Mesenchymal stem cell (in vitro differentiated cells and primary cell): Measurements from ENCODE around the gene GRID2.

ENCODE experiments used
- DNase-seq: peaks from one replicate; pipeline ENCODE4 v3.0.0-alpha.2; 2013
- H2AFZ ChIP-seq: one replicate; pipeline ENCODE4 v1.6.1; 2013; ENCODE audit warnings: low read depth, mild to moderate bottlenecking, control low read depth, inconsistent platforms, low read length, moderate library complexity
- H2AK5ac ChIP-seq: 2 replicates; pipeline ENCODE4 v1.6.1; 2013; ENCODE audit warnings: low read length, moderate library complexity, mild to moderate bottlenecking, inconsistent platforms; ENCODE audit not compliant: severe bottlenecking
- H2BK120ac ChIP-seq: one replicate; pipeline ENCODE4 v1.6.1; 2013; ENCODE audit warnings: low read depth, mild to moderate bottlenecking, inconsistent platforms, low read length, moderate library complexity
- H2BK12ac ChIP-seq, 2 experiments: one replicate each; pipeline ENCODE4 v1.6.1; 2013; ENCODE audit warnings: inconsistent platforms in 2 of 2, low read length in 2 of 2, mild to moderate bottlenecking in 2 of 2, moderate library complexity in 2 of 2, control low read depth in 1 of 2
- H2BK15ac ChIP-seq: one replicate; pipeline ENCODE4 v1.6.1; 2013; ENCODE audit warnings: mild to moderate bottlenecking, low read depth, inconsistent platforms; ENCODE audit not compliant: poor library complexity, severe bottlenecking
- H2BK5ac ChIP-seq: 2 replicates; pipeline ENCODE4 v1.6.1; 2013; ENCODE audit warnings: low read depth, mild to moderate bottlenecking, low read length, control low read depth, inconsistent platforms; ENCODE audit not compliant: poor library complexity, severe bottlenecking
- H3K14ac ChIP-seq, 2 experiments: one replicate each; pipeline ENCODE4 v1.6.1; 2013; ENCODE audit warnings: inconsistent platforms in 2 of 2, low read length in 2 of 2, control low read depth in 1 of 2, mild to moderate bottlenecking in 1 of 2, moderate library complexity in 1 of 2
- H3K18ac ChIP-seq, 2 experiments: one replicate each; pipeline ENCODE4 v1.6.1; 2013; ENCODE audit warnings: inconsistent platforms in 2 of 2, low read length in 2 of 2, control low read depth in 1 of 2, low read depth in 1 of 2, mild to moderate bottlenecking in 1 of 2
- H3K23ac ChIP-seq, 2 experiments: one replicate each; pipeline ENCODE4 v1.6.1; 2013; ENCODE audit warnings: inconsistent platforms in 2 of 2, low read length in 2 of 2, mild to moderate bottlenecking in 2 of 2, moderate library complexity in 2 of 2, control low read depth in 1 of 2
- H3K27ac ChIP-seq: 2 replicates; pipeline ENCODE4 v1.5.1; 2013; ENCODE audit warnings: mild to moderate bottlenecking, moderate library complexity, low read length, control low read depth, inconsistent platforms; ENCODE audit not compliant: poor library complexity, severe bottlenecking
- H3K27me3 ChIP-seq, 2 experiments: 2 replicates each; pipeline versions ENCODE4 v1.6.1 to v1.7.0; 2013; ENCODE audit warnings: low read length in 2 of 2, mild to moderate bottlenecking in 2 of 2, moderate library complexity in 2 of 2, control low read depth in 1 of 2, inconsistent platforms in 1 of 2; ENCODE audit not compliant: control insufficient read depth in 1 of 2, insufficient read depth in 1 of 2
- H3K36me3 ChIP-seq, 2 experiments: 2 replicates each; pipeline versions ENCODE4 v1.6.1 to v1.7.0; 2013; ENCODE audit warnings: low read length in 2 of 2, control low read depth in 1 of 2, inconsistent platforms in 1 of 2, low read depth in 1 of 2, mild to moderate bottlenecking in 1 of 2; ENCODE audit not compliant: insufficient read depth in 2 of 2, control insufficient read depth in 1 of 2
- H3K4ac ChIP-seq, 2 experiments: one replicate each; pipeline ENCODE4 v1.6.1; 2013; ENCODE audit warnings: inconsistent platforms in 2 of 2, low read length in 2 of 2, mild to moderate bottlenecking in 2 of 2, moderate library complexity in 2 of 2, control low read depth in 1 of 2, low read depth in 1 of 2
- H3K4me1 ChIP-seq: 2 replicates; pipeline ENCODE4 v1.6.1; 2013; ENCODE audit warnings: low read depth, low read length, control low read depth; ENCODE audit not compliant: control insufficient read depth, insufficient read depth
- H3K4me2 ChIP-seq: 2 replicates; pipeline ENCODE4 v1.6.1; 2013; ENCODE audit warnings: low read length, mild to moderate bottlenecking, inconsistent platforms; ENCODE audit not compliant: poor library complexity, severe bottlenecking
- H3K4me3 ChIP-seq, 2 experiments: 2 replicates each; pipeline versions ENCODE4 v1.5.1 to v1.7.0; 2013; ENCODE audit warnings: low read length in 2 of 2, mild to moderate bottlenecking in 2 of 2, control low read depth in 1 of 2, low read depth in 1 of 2; ENCODE audit not compliant: insufficient read depth in 1 of 2
- H3K79me1 ChIP-seq: replicated peaks from 2 replicates; pipeline ENCODE4 v1.6.1; 2013; ENCODE audit warnings: mild to moderate bottlenecking, control low read depth, low read length, inconsistent platforms; ENCODE audit not compliant: poor library complexity, severe bottlenecking
- H3K9ac ChIP-seq: 2 replicates; pipeline ENCODE4 v1.7.0; 2013; ENCODE audit warnings: mild to moderate bottlenecking, low read length, moderate library complexity
- H3K9me3 ChIP-seq: 2 replicates; pipeline ENCODE4 v1.7.0; 2013; ENCODE audit warnings: mild to moderate bottlenecking, low read length; ENCODE audit not compliant: control insufficient read depth
- H4K8ac ChIP-seq: one replicate; pipeline ENCODE4 v1.6.1; 2013; ENCODE audit warnings: inconsistent platforms, mild to moderate bottlenecking, low read length, moderate library complexity
- H4K91ac ChIP-seq: one replicate; pipeline ENCODE4 v1.6.1; 2013; ENCODE audit warnings: mild to moderate bottlenecking, low read length, inconsistent platforms
- WGBS: methylation state at CpG from one replicate; pipeline ENCODE4 v1.1.7; 2013; ENCODE audit warnings: mixed read lengths; 5-methylcytosine and 5-hydroxymethylcytosine counted together

Gene GRID2

GRCh38 chr4:93633721-93634120, 1330.0 kb downstream of the GRID2 start:
- Histone ChIP-seq H3K23ac (no peak overlapping the region), H4K91ac (no peak overlapping the region), H3K4me1 (no peaks in the 10 kb centered on the region), H3K9me3 (no peaks in the 10 kb centered on the region), H2BK15ac (no peak overlapping the region), H3K4me3 (no peak overlapping the region), H2BK120ac (no peak overlapping the region), H4K8ac (no peak overlapping the region), H3K18ac (no peak overlapping the region), H3K4me2 (no peak overlapping the region), H2AK5ac (no peak overlapping the region), H3K4ac (no peak overlapping the region), H2BK12ac (no peak overlapping the region), H3K27ac (no peak overlapping the region), H3K27me3 (no peaks in the 10 kb centered on the region), H2BK5ac (no peak overlapping the region), H3K14ac (no peak overlapping the region), H3K79me1 (no peaks in the 10 kb centered on the region), H3K9ac (no peak overlapping the region), H3K36me3 (no peaks in the 10 kb centered on the region), H2AFZ (no peak overlapping the region)
- DNase-seq = no peak

DNA sequence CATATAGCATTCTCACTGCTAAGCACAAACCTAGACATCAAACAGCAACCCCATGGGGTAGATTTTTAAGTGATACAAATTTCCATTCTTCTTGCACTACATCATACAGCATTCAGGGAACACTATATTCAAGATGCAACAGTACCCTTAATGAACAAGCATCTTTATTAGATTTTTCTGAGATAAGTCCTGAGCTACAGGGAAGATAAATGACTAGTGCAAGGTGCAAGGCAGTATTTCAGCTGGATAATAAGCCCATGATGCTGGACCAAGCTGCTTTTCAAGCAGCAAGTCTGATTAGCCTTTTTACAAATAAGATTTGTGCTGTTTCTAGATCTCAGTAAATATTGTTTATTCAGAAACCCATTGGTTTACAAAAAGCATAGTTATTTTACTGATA, 1332.2 kb downstream of the GRID2 start:
- H3K79me1 ChIP-seq = no peaks in the 10 kb centered on the region
- no peaks in the 10 kb centered on the region for H3K36me3 ChIP-seq
- H3K23ac ChIP-seq = no peak overlapping the region
- no peak overlapping the region for H2AFZ ChIP-seq
- no peak overlapping the region for H2BK15ac ChIP-seq
- no peaks in the 10 kb centered on the region for H3K4me1 ChIP-seq
- H2BK5ac ChIP-seq = no peak overlapping the region
- H3K4ac ChIP-seq = no peak overlapping the region
- H2BK120ac ChIP-seq = no peak overlapping the region
- H3K14ac ChIP-seq = no peak overlapping the region
- H3K9ac ChIP-seq = no peak overlapping the region
- no peak overlapping the region for H2BK12ac ChIP-seq
- no peak for DNase-seq
- H4K91ac ChIP-seq = no peak overlapping the region
- H4K8ac ChIP-seq = no peak overlapping the region
- H3K27me3 ChIP-seq = no peaks in the 10 kb centered on the region
- no peak overlapping the region for H3K4me3 ChIP-seq
- no peak overlapping the region for H2AK5ac ChIP-seq
- no peak overlapping the region for H3K4me2 ChIP-seq
- no peak overlapping the region for H3K18ac ChIP-seq
- H3K27ac ChIP-seq = no peak overlapping the region
- H3K9me3 ChIP-seq = no peaks in the 10 kb centered on the region

DNA sequence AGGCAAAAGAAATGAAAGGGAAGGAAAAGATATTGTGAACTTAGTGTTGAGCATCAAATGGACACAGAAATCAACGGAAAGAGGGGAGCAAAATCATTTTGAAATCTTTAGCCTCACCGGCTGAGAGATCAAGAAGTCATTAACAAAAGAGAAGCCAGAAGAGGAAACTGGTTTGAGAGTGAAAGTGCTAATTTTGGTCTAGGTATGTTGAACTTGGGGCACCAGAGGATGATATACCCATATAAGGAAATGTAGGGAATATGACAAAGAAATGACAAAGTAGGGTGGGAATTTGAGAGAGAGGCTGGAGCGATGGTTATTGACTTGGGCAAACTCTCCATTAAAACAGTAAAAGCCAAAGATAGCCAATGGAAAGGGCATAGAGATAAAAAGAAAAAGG, 1341.4 kb downstream of the GRID2 start:
- H2AFZ ChIP-seq = no peak overlapping the region
- no peak overlapping the region for H2AK5ac ChIP-seq
- no peaks in the 10 kb centered on the region for H3K4me1 ChIP-seq
- no peak overlapping the region for H3K9ac ChIP-seq
- H3K14ac ChIP-seq = no peak overlapping the region
- H3K36me3 ChIP-seq = no peaks in the 10 kb centered on the region
- H4K91ac ChIP-seq = no peak overlapping the region
- no peak overlapping the region for H3K18ac ChIP-seq
- no peak overlapping the region for H4K8ac ChIP-seq
- H2BK15ac ChIP-seq = no peak overlapping the region
- no peaks in the 10 kb centered on the region for H3K79me1 ChIP-seq
- no peak overlapping the region for H2BK120ac ChIP-seq
- 67% methylated on average over 2 of the region's 3 CpGs for WGBS
- H3K27me3 ChIP-seq = no peaks in the 10 kb centered on the region
- DNase-seq = no peak
- H2BK12ac ChIP-seq = no peak overlapping the region
- H3K27ac ChIP-seq = no peak overlapping the region
- H3K4me2 ChIP-seq = no peak overlapping the region
- no peak overlapping the region for H3K4ac ChIP-seq
- no peak overlapping the region for H3K23ac ChIP-seq
- no peaks in the 10 kb centered on the region for H3K9me3 ChIP-seq
- no peak overlapping the region for H3K4me3 ChIP-seq
- H2BK5ac ChIP-seq = no peak overlapping the region

DNA sequence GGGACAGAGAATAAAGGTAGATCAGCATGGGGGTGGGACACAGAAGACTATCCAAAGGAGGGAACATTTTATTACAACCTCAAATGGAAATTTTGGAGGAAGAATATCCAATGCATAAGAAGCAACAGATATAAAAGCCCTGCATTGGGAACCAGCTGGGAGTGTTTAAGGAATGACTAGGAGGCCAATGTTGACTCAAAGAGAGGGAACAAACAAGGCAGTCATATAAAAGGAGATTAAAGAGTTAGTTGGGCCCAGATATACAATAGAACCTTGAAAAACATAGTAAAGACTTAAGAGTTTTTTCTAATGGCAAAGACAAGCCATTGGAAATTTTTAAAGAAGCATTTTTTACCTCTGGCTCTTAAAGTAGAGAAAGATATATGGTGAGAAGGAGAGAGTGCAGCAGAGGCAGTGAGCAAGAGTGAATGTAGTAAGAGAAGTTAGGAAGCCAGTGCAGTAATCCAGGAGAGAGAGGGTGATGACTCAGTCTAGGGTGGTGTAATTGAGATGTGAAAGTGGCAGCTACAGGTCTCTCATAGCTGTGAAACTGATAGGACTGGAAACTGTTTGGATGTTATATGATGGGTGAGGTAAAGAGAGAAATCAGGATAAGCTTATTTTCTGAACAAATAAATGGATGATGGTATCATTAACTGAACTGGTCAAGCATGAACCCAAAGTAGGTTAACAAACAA, 1342.6 kb downstream of the GRID2 start:
- no peak overlapping the region for H2BK120ac ChIP-seq
- H4K8ac ChIP-seq = no peak overlapping the region
- H3K18ac ChIP-seq = no peak overlapping the region
- H2AK5ac ChIP-seq = no peak overlapping the region
- H3K23ac ChIP-seq = no peak overlapping the region
- no peak overlapping the region for H3K14ac ChIP-seq
- DNase-seq = no peak
- H3K4me1 ChIP-seq = no peaks in the 10 kb centered on the region
- no peak overlapping the region for H3K4me2 ChIP-seq
- no peak overlapping the region for H3K4me3 ChIP-seq
- H2BK5ac ChIP-seq = no peak overlapping the region
- H3K27me3 ChIP-seq = no peaks in the 10 kb centered on the region
- H3K9me3 ChIP-seq = no peaks in the 10 kb centered on the region
- H2BK15ac ChIP-seq = no peak overlapping the region
- H3K79me1 ChIP-seq = no peaks in the 10 kb centered on the region
- no peak overlapping the region for H2BK12ac ChIP-seq
- no peak overlapping the region for H4K91ac ChIP-seq
- no peaks in the 10 kb centered on the region for H3K36me3 ChIP-seq
- H2AFZ ChIP-seq = no peak overlapping the region
- H3K9ac ChIP-seq = no peak overlapping the region
- H3K4ac ChIP-seq = no peak overlapping the region
- no peak overlapping the region for H3K27ac ChIP-seq
